22Rv1 (cell line): Measurements from ENCODE around the gene ITPR1.

ENCODE experiments used
- ZFX ChIP-seq: fragments of 450-650 bp; IDR thresholded peaks from 2 replicates; pipeline ENCODE4 v1.6.1; 2017; ENCODE audit warnings: antibody characterized with exemption, borderline replicate concordance
- TF ChIP-seq, protein P1 (sequence below): fragments of 450-650 bp; IDR thresholded peaks from 2 replicates; pipeline ENCODE4 v1.5.1; 2017; ENCODE audit warnings: mild to moderate bottlenecking

DNA sequence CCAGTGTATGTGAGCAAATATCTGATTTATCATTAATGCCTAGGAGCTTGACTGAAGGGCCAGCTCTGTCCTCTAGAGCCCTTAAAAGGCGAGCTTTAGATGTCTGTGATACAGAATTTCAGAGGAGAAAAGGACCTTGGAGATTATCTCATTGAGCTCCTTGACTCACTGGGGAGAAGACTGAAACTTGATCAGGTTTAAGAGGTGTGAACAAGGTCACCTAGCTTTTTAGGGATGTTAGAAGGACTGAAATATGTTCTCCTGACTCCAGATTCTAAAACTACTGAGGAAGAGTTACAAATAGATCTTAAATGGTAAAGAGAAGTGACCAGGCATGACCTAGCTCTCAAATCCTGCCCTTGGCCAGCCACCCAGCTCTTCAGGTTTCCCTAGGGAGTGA, 292.4 kb downstream of the ITPR1 start:
- TF ChIP-seq, protein P1, sequence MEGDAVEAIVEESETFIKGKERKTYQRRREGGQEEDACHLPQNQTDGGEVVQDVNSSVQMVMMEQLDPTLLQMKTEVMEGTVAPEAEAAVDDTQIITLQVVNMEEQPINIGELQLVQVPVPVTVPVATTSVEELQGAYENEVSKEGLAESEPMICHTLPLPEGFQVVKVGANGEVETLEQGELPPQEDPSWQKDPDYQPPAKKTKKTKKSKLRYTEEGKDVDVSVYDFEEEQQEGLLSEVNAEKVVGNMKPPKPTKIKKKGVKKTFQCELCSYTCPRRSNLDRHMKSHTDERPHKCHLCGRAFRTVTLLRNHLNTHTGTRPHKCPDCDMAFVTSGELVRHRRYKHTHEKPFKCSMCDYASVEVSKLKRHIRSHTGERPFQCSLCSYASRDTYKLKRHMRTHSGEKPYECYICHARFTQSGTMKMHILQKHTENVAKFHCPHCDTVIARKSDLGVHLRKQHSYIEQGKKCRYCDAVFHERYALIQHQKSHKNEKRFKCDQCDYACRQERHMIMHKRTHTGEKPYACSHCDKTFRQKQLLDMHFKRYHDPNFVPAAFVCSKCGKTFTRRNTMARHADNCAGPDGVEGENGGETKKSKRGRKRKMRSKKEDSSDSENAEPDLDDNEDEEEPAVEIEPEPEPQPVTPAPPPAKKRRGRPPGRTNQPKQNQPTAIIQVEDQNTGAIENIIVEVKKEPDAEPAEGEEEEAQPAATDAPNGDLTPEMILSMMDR = no peak
- TF ChIP-seq ZFX = no peak
